Activated T-cell treated with anti-CD3 and anti-CD28 coated beads, Interleukin-2, amount 50 U/mL, for 1 hour (primary cell): ENCODE results near the gene MSANTD4.
"Not testable (repeated sequence)": the region's sequence is repeated elsewhere in the genome, so short reads cannot be mapped to it uniquely, and the experiment has no call there.

Experiments used
- DNase-seq: peaks from one replicate; pipeline ENCODE4 v3.0.0-alpha.2; 2020

Gene MSANTD4

GRCh38 chr11:106012744-106013143 is 9.3 kb downstream of the MSANTD4 start:
- no peak for DNase-seq

- no peak for DNase-seq
Observed at GRCh38 chr11:106011481-106011880, 10.6 kb downstream of the MSANTD4 start.

- not testable (repeated sequence) for DNase-seq
Observed at GRCh38 chr11:106003094-106003493, 18.9 kb downstream of the MSANTD4 start.

- DNase-seq = no peak
Observed at GRCh38 chr11:106001304-106002012, 20.6 kb downstream of the MSANTD4 start.

GRCh38 chr11:105991888-105992287 is 30.2 kb downstream of the MSANTD4 start:
- DNase-seq = no peak

GRCh38 chr11:105989124-105989523 is 32.9 kb downstream of the MSANTD4 start:
- no peak for DNase-seq

GRCh38 chr11:105988197-105988596 is 33.8 kb downstream of the MSANTD4 start:
- no peak for DNase-seq

- no peak for DNase-seq
Observed at GRCh38 chr11:105986554-105986953, 35.5 kb downstream of the MSANTD4 start.

GRCh38 chr11:105979997-105980703 is 41.9 kb downstream of the MSANTD4 start:
- no peak for DNase-seq

- no peak for DNase-seq
Observed at GRCh38 chr11:105975128-105975527, 46.9 kb downstream of the MSANTD4 start.

GRCh38 chr11:105969756-105970155 is 52.3 kb downstream of the MSANTD4 start:
- no peak for DNase-seq

- DNase-seq = no peak
Observed at GRCh38 chr11:105968021-105968697, 53.9 kb downstream of the MSANTD4 start.

GRCh38 chr11:105960252-105961245 is 61.5 kb downstream of the MSANTD4 start:
- no peak for DNase-seq
